Measurements from ENCODE around the gene FAM210A. TPM values are rescaled to one million over a fixed set of nuclear protein-coding genes. Genes with fewer than 3 reads are reported as not detected.

The FAM210A gene
- total and polyA plus RNA-seq, 2 donors (not counting 1 experiment from before 2014, with no cell fraction given), result 4.2 to 11.4 TPM

DNA sequence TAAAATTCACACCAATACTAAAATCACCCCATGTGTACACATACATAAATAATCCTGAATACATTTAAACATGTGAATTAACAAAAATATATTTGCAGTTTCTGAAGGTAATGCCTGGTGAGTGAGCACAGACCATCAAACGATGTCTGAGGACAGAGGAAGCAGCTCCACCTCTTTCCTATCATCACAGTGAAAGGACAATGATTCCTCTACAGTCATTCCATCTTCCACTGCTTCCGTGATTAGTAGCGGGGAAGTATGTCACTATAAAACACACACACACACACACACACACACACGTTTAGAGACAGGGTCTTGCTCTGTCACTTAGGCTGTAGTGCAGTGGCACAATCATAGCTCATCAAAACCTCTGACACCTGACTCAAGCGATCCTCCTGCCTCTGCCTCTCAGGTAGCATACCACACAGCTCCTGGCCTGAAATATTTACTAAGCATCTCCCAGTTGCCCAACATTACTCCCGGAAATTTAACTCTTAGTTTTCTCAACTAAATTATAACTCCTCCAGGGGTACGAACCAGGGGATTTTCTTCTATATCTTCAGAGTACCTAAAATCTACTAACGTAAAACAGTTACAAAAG is 12.8 kb downstream of the FAM210A start:
- intact Hi-C loops (cut with micrococcal nuclease), result no loop called here
- no peaks in the 10 kb centered on the region for H3K4me1 ChIP-seq (ENCODE audit: control insufficient read depth in 2 of 2, insufficient read depth in 2 of 2, low read length in 2 of 2)
- no peak overlapping the region for H2AFZ ChIP-seq (ENCODE audit: insufficient read depth, low read depth, low read length, poor library complexity, severe bottlenecking)
- H3K27ac ChIP-seq (ENCODE audit: low read length in 2 of 2), result no peak overlapping the region
- H3K27me3 Mint-ChIP-seq, result no peaks in the 10 kb centered on the region
- H3K9me3 ChIP-seq (ENCODE audit: control extremely low read depth in 1 of 3, control insufficient read depth in 2 of 3, insufficient read depth in 1 of 3, low read length in 2 of 3), result peaks cover 3 to 5% (median 4%) of the 10 kb centered on the region in 3 donors
- no peaks in the 10 kb centered on the region for H3K27me3 ChIP-seq (replicated peaks in 1 of 4; ENCODE audit: control extremely low read depth in 1 of 4, control insufficient read depth in 3 of 4, insufficient read depth in 4 of 4, low read length in 3 of 4)
- ATAC-seq (ENCODE audit: low read depth), result no peak
- H3K9ac ChIP-seq (ENCODE audit: low read length), result no peak overlapping the region
- H3K9me3 Mint-ChIP-seq (ENCODE audit: insufficient read depth), result peaks cover 4% of the 10 kb centered on the region
- no peak overlapping the region for H3K27ac Mint-ChIP-seq
- ChIA-PET POLR2A (no interaction called here), CTCF (no interaction called here)
- peaks cover 85% of the 10 kb centered on the region for H3K79me2 ChIP-seq (ENCODE audit: control insufficient read depth, insufficient read depth, low read length)
- 82% methylated on average over 5 of the region's 8 CpGs for WGBS (ENCODE audit: insufficient coverage)
- no peak for TF ChIP-seq EZH2 (IDR thresholded peaks at IDR 0.05; ENCODE audit: borderline replicate concordance, insufficient read depth, low read depth, low read length, poor library complexity, severe bottlenecking)
- DNase-seq, result no peak
- no peaks in the 10 kb centered on the region for H3K36me3 ChIP-seq (replicated peaks in 1 of 2; ENCODE audit: control extremely low read depth in 1 of 2, control insufficient read depth in 1 of 2, extremely low read depth in 1 of 2, insufficient read depth in 2 of 2, low read length in 1 of 2)
- no peak overlapping the region for H3K4me2 ChIP-seq (replicated peaks; ENCODE audit: low read depth, low read length, poor library complexity, severe bottlenecking)
- H3K4me3 Mint-ChIP-seq, result no peak overlapping the region
- H3K4me3 ChIP-seq (ENCODE audit: control extremely low read depth in 1 of 5, extremely low read depth in 1 of 5, insufficient read depth in 1 of 5, low read depth in 2 of 5, low read length in 4 of 5), result no peak overlapping the region
- peaks cover 35% of the 10 kb centered on the region for H4K20me1 ChIP-seq (ENCODE audit: control insufficient read depth, insufficient read depth, low read length, poor library complexity, severe bottlenecking)
- H3K4me1 Mint-ChIP-seq, result peaks cover 4% of the 10 kb centered on the region

DNA sequence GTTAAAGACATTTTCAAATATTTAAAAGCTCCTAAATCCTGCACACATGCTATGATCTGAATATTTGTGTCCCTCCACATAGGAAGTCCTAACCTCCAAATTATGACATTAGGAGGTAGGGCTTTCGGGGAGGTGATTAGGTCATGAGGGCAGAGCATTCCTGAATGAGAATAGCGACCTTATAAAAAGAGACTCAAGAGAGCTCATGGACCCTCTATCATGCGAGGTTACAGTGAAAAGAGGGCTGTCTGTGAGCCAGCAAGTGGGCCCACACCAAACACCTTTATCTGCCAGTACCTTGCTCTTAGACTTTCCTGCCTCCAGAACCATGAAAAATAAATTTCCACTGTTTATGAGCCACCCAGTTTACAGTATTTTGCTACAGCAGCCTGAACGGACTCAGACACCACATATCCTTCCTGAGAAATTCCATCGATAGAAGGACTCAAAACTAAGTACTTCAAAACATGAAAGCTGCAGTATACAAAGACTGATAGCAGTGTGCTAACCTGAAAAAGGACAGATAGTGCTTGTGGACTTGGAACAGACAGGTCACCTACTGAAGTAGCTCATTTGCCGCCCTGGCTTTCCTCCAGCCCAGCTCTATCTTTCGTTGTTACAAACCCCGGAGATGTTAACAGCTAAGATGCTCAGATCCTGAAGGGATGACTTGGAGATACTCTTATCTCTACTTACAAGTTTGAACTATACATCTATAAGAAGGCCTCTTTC is 13.8 kb downstream of the FAM210A start:
- no peaks in the 10 kb centered on the region for H3K4me1 ChIP-seq (ENCODE audit: control insufficient read depth in 2 of 2, insufficient read depth in 2 of 2, low read length in 2 of 2)
- H3K27me3 Mint-ChIP-seq, result no peaks in the 10 kb centered on the region
- WGBS (ENCODE audit: insufficient coverage), result 86% methylated on average over 5 of the region's 8 CpGs
- intact Hi-C loops (cut with micrococcal nuclease), result no loop called here
- ATAC-seq (ENCODE audit: low read depth) (no peak), DNase-seq (no peak)
- H3K36me3 ChIP-seq (replicated peaks in 1 of 2; ENCODE audit: control extremely low read depth in 1 of 2, control insufficient read depth in 1 of 2, extremely low read depth in 1 of 2, insufficient read depth in 2 of 2, low read length in 1 of 2), result no peaks in the 10 kb centered on the region
- peaks cover 36% of the 10 kb centered on the region for H4K20me1 ChIP-seq (ENCODE audit: control insufficient read depth, insufficient read depth, low read length, poor library complexity, severe bottlenecking)
- no peak overlapping the region for H3K4me3 Mint-ChIP-seq
- H3K9ac ChIP-seq (ENCODE audit: low read length), result no peak overlapping the region
- peaks cover 85% of the 10 kb centered on the region for H3K79me2 ChIP-seq (ENCODE audit: control insufficient read depth, insufficient read depth, low read length)
- H2AFZ ChIP-seq (ENCODE audit: insufficient read depth, low read depth, low read length, poor library complexity, severe bottlenecking), result no peak overlapping the region
- no peaks in the 10 kb centered on the region for H3K27me3 ChIP-seq (replicated peaks in 1 of 4; ENCODE audit: control extremely low read depth in 1 of 4, control insufficient read depth in 3 of 4, insufficient read depth in 4 of 4, low read length in 3 of 4)
- no peak overlapping the region for H3K27ac Mint-ChIP-seq
- POLR2A ChIA-PET, result no interaction called here
- peaks cover 4% of the 10 kb centered on the region for H3K4me1 Mint-ChIP-seq
- TF ChIP-seq CTCF (IDR thresholded peaks at IDR 0.05) (no peak), EZH2 (IDR thresholded peaks at IDR 0.05; ENCODE audit: borderline replicate concordance, insufficient read depth, low read depth, low read length, poor library complexity, severe bottlenecking) (no peak)
- H3K9me3 ChIP-seq (ENCODE audit: control extremely low read depth in 1 of 3, control insufficient read depth in 2 of 3, insufficient read depth in 1 of 3, low read length in 2 of 3), result peaks cover 0 to under 1% (median 0%) of the 10 kb centered on the region in 3 donors
- CTCF ChIA-PET, result interaction anchor here (0.9 to 1.0 kb wide), 2 partner anchors 154 to 1323 kb away, joined by 3 read pairs; no protein-coding TSS in a partner anchor
- H3K27ac ChIP-seq (ENCODE audit: low read length in 2 of 2), result no peak overlapping the region
- H3K9me3 Mint-ChIP-seq (ENCODE audit: insufficient read depth), result no peaks in the 10 kb centered on the region
- no peak overlapping the region for H3K4me3 ChIP-seq (ENCODE audit: control extremely low read depth in 1 of 5, extremely low read depth in 1 of 5, insufficient read depth in 1 of 5, low read depth in 2 of 5, low read length in 4 of 5)
- no peak overlapping the region for H3K4me2 ChIP-seq (replicated peaks; ENCODE audit: low read depth, low read length, poor library complexity, severe bottlenecking)
